NCI-H2081 treated with DMSO at 0.1 percent for 48 hours (cell line): ENCODE data around the gene SPATA33.
"Not testable (repeated sequence)": the region's sequence is repeated elsewhere in the genome, so short reads cannot be mapped to it uniquely, and the experiment has no call there.

Experiments
- DNase-seq: peaks from one replicate; lab custom pipeline; 2025; lab: John Stamatoyannopoulos, UW

Gene SPATA33

GRCh38 chr16:89693931-89694783, 36.5 kb downstream of the SPATA33 start:
- no peak for DNase-seq

GRCh38 chr16:89694784-89695085, 37.1 kb downstream of the SPATA33 start:
- not testable (repeated sequence) for DNase-seq

GRCh38 chr16:89695086-89695874, 37.6 kb downstream of the SPATA33 start:
- no peak for DNase-seq

- no peak for DNase-seq
Observed at GRCh38 chr16:89695875-89696669, 38.4 kb downstream of the SPATA33 start.

- no peak for DNase-seq
Observed at GRCh38 chr16:89696670-89697128, 39.1 kb downstream of the SPATA33 start.

- DNase-seq: no peak
Observed at GRCh38 chr16:89697161-89697615, 39.6 kb downstream of the SPATA33 start.

- no peak for DNase-seq
Observed at GRCh38 chr16:89697616-89698331, 40.1 kb downstream of the SPATA33 start.

GRCh38 chr16:89698717-89699116, 41.1 kb downstream of the SPATA33 start:
- DNase-seq: not testable (repeated sequence)

- DNase-seq: not testable (repeated sequence)
Observed at GRCh38 chr16:89699629-89700099, 42.0 kb downstream of the SPATA33 start.

GRCh38 chr16:89700100-89700648, 42.5 kb downstream of the SPATA33 start:
- DNase-seq: peak; percentile 92

GRCh38 chr16:89700649-89701424, 43.2 kb downstream of the SPATA33 start:
- DNase-seq: no peak

- DNase-seq: peak; percentile 52
Observed at GRCh38 chr16:89701425-89702406, 44.1 kb downstream of the SPATA33 start, which contains the start of gene SPATA2L. Gene SPATA2L (minus strand): TSS chr16:89701705. CDS start chr16:89701232, 473 bp downstream.

GRCh38 chr16:89704281-89704680, 46.6 kb downstream of the SPATA33 start:
- DNase-seq: no peak

GRCh38 chr16:89705006-89705405, 47.4 kb downstream of the SPATA33 start:
- DNase-seq: no peak

- no peak for DNase-seq
Observed at GRCh38 chr16:89706518-89707260, 49.1 kb downstream of the SPATA33 start.

GRCh38 chr16:89707695-89708094, 50.1 kb downstream of the SPATA33 start:
- DNase-seq: no peak

- no peak for DNase-seq
Observed at GRCh38 chr16:89708481-89708931, 50.9 kb downstream of the SPATA33 start.

GRCh38 chr16:89709166-89709565, 51.5 kb downstream of the SPATA33 start:
- DNase-seq: no peak
